H9 (cell line): ENCODE measurements around the gene NFKBIZ. TPM values are rescaled to one million over a fixed set of nuclear protein-coding genes. Genes with fewer than 3 reads are reported as not detected.

Experiments used
- DNase-seq: peaks from one replicate; pipeline ENCODE4 v3.0.0-alpha.2; 2017
- H2AFZ ChIP-seq: one replicate; pipeline ENCODE4 v1.6.1; 2013; ENCODE audit warnings: mild to moderate bottlenecking, low read length, control low read depth, moderate library complexity
- H2AK5ac ChIP-seq: 2 replicates; pipeline ENCODE4 v1.6.1; 2013; ENCODE audit warnings: low read length, control low read depth, mixed read lengths; ENCODE audit not compliant: insufficient read length
- H2BK120ac ChIP-seq: one replicate; pipeline ENCODE4 v1.6.1; 2013; ENCODE audit warnings: low read depth, mild to moderate bottlenecking, low read length, control low read depth, inconsistent platforms; ENCODE audit not compliant: poor library complexity, severe bottlenecking
- H2BK12ac ChIP-seq: 2 replicates; pipeline ENCODE4 v1.6.1; 2013; ENCODE audit warnings: low read length, control low read depth, mixed read lengths, low read depth; ENCODE audit not compliant: insufficient read length
- H2BK15ac ChIP-seq: 2 replicates; pipeline ENCODE4 v1.6.1; 2013; ENCODE audit warnings: low read depth, low read length, control low read depth
- H2BK20ac ChIP-seq: one replicate; pipeline ENCODE4 v1.6.1; 2013; ENCODE audit warnings: low read depth, mild to moderate bottlenecking, low read length, control low read depth, inconsistent platforms; ENCODE audit not compliant: poor library complexity, severe bottlenecking
- H2BK5ac ChIP-seq: 2 replicates; pipeline ENCODE4 v1.6.1; 2013; ENCODE audit warnings: low read length, control low read depth, mixed read lengths; ENCODE audit not compliant: insufficient read length
- H3K14ac ChIP-seq: 2 replicates; pipeline ENCODE4 v1.6.1; 2013; ENCODE audit warnings: low read length, control low read depth; ENCODE audit not compliant: insufficient read depth
- H3K18ac ChIP-seq: 2 replicates; pipeline ENCODE4 v1.6.1; 2013; ENCODE audit warnings: low read depth, mild to moderate bottlenecking, mixed read lengths, low read length, control low read depth; ENCODE audit not compliant: insufficient read length
- H3K23ac ChIP-seq: 2 replicates; pipeline ENCODE4 v1.6.1; 2013; ENCODE audit warnings: low read length, control low read depth, mixed read lengths, low read depth; ENCODE audit not compliant: insufficient read length
- H3K23me2 ChIP-seq: 2 replicates; pipeline ENCODE4 v1.6.1; 2013; ENCODE audit warnings: low read depth, mild to moderate bottlenecking, mixed read lengths, low read length, control low read depth; ENCODE audit not compliant: insufficient read length, poor library complexity, severe bottlenecking
- H3K27ac ChIP-seq: 2 replicates; pipeline ENCODE4 v1.5.1; 2013; ENCODE audit warnings: low read length, control low read depth, mixed read lengths, low read depth; ENCODE audit not compliant: insufficient read length
- H3K27me3 ChIP-seq: 2 replicates; pipeline ENCODE4 v1.6.1; 2013; ENCODE audit warnings: low read length, control low read depth, inconsistent platforms; ENCODE audit not compliant: insufficient read depth
- H3K4ac ChIP-seq: 2 replicates; pipeline ENCODE4 v1.6.1; 2013; ENCODE audit warnings: low read depth, mild to moderate bottlenecking, control low read depth, inconsistent platforms, low read length, moderate library complexity
- H3K4me1 ChIP-seq: 2 replicates; pipeline ENCODE4 v1.6.1; 2013; ENCODE audit warnings: low read length, control low read depth, inconsistent platforms; ENCODE audit not compliant: insufficient read depth
- H3K4me2 ChIP-seq: 2 replicates; pipeline ENCODE4 v1.6.1; 2013; ENCODE audit warnings: low read length, control low read depth, mixed read lengths; ENCODE audit not compliant: insufficient read length, insufficient read depth
- H3K56ac ChIP-seq: 2 replicates; pipeline ENCODE4 v1.6.1; 2013; ENCODE audit warnings: low read depth, mild to moderate bottlenecking, mixed read lengths, low read length, control low read depth; ENCODE audit not compliant: insufficient read length
- H3K79me1 ChIP-seq: 2 replicates; pipeline ENCODE4 v1.6.1; 2013; ENCODE audit warnings: low read depth, mild to moderate bottlenecking, moderate library complexity, low read length, control low read depth, inconsistent platforms; ENCODE audit not compliant: insufficient read depth, poor library complexity, severe bottlenecking
- H3K79me2 ChIP-seq: 2 replicates; pipeline ENCODE4 v1.6.1; 2013; ENCODE audit warnings: low read length, control low read depth, inconsistent platforms; ENCODE audit not compliant: insufficient read depth
- H3K9ac ChIP-seq: 2 replicates; pipeline ENCODE4 v1.6.1; 2013; ENCODE audit warnings: low read length, control low read depth, mixed read lengths; ENCODE audit not compliant: insufficient read length; ENCODE audit errors: extremely low read depth
- H3K9me3 ChIP-seq: one replicate; pipeline ENCODE4 v1.6.1; 2013; ENCODE audit warnings: low read depth, low read length, inconsistent platforms; ENCODE audit not compliant: control insufficient read depth
- H3T11ph ChIP-seq: one replicate; pipeline ENCODE4 v1.6.1; 2013; ENCODE audit warnings: mild to moderate bottlenecking, low read length, control low read depth, inconsistent platforms
- H4K20me1 ChIP-seq: one replicate; pipeline ENCODE4 v1.6.1; 2013; ENCODE audit not compliant: control insufficient read depth, insufficient read length, insufficient read depth
- H4K5ac ChIP-seq: 2 replicates; pipeline ENCODE4 v1.6.1; 2013; ENCODE audit warnings: low read depth, mild to moderate bottlenecking, mixed read lengths, low read length, control low read depth; ENCODE audit not compliant: insufficient read length
- H4K8ac ChIP-seq: replicated peaks from 2 replicates; pipeline ENCODE4 v1.6.1; 2013; ENCODE audit warnings: low read length, control low read depth, mixed read lengths, low read depth; ENCODE audit not compliant: insufficient read length
- H4K91ac ChIP-seq: 2 replicates; pipeline ENCODE4 v1.6.1; 2013; ENCODE audit warnings: low read depth, mild to moderate bottlenecking, moderate library complexity, mixed read lengths, low read length, control low read depth; ENCODE audit not compliant: insufficient read length
- H3K27ac Mint-ChIP-seq, 3 experiments: 2 replicates in 2 of 3; 3 replicates in 1 of 3; pipeline ENCODE4 v1.8.0; 2020 to 2021; ENCODE audit warnings: mixed read lengths in 3 of 3, mild to moderate bottlenecking in 1 of 3, moderate library complexity in 1 of 3
- H3K27me3 Mint-ChIP-seq: 2 replicates; pipeline ENCODE4 v1.8.0; 2021; ENCODE audit warnings: low read depth, mild to moderate bottlenecking, moderate library complexity, mixed read lengths
- H3K36me3 Mint-ChIP-seq, 3 experiments: 2 replicates in 2 of 3; 3 replicates in 1 of 3; pipeline ENCODE4 v1.8.0; 2020 to 2021; ENCODE audit warnings: low read depth in 3 of 3, mixed read lengths in 3 of 3; ENCODE audit not compliant: insufficient read depth in 1 of 3
- H3K4me1 Mint-ChIP-seq, 2 experiments: 2 replicates each; pipeline ENCODE4 v1.8.0; 2020; ENCODE audit warnings: mixed read lengths in 2 of 2
- H3K4me3 Mint-ChIP-seq, 2 experiments: 2 replicates in 1 of 2; 3 replicates in 1 of 2; pipeline ENCODE4 v1.8.0; 2020 to 2021; ENCODE audit warnings: mild to moderate bottlenecking in 2 of 2, mixed read lengths in 2 of 2, moderate library complexity in 1 of 2
- H3K9me3 Mint-ChIP-seq, 2 experiments: 2 replicates in 1 of 2; 3 replicates in 1 of 2; pipeline ENCODE4 v1.8.0; 2020; ENCODE audit warnings: mild to moderate bottlenecking in 2 of 2, mixed read lengths in 2 of 2, moderate library complexity in 1 of 2
- CTCF ChIP-seq: fragments of 200-600 bp; sonication (generic); conservative IDR thresholded peaks from 3 replicates; pipeline ENCODE4 v1.8.0; 2021; ENCODE audit warnings: antibody characterized with exemption, mild to moderate bottlenecking
- WGBS: extraction: QIAGEN DNeasy Blood & Tissue Kit; methylation state at CpG from one replicate; pipeline ENCODE4 v1.1.7; 2013; ENCODE audit warnings: missing lambda C conversion rate, low lambda C conversion rate, mixed read lengths; ENCODE audit not compliant: insufficient read length; ENCODE audit errors: extremely low coverage; 5-methylcytosine and 5-hydroxymethylcytosine counted together
- total RNA-seq: library from RNA; stranded (reverse); gene quantifications from 2 replicates; pipeline ENCODE4 v1.2.1, GENCODE V29; 2021

The NFKBIZ gene
- total RNA-seq, 1 experiment from 2014 or later: 11.1 TPM

DNA sequence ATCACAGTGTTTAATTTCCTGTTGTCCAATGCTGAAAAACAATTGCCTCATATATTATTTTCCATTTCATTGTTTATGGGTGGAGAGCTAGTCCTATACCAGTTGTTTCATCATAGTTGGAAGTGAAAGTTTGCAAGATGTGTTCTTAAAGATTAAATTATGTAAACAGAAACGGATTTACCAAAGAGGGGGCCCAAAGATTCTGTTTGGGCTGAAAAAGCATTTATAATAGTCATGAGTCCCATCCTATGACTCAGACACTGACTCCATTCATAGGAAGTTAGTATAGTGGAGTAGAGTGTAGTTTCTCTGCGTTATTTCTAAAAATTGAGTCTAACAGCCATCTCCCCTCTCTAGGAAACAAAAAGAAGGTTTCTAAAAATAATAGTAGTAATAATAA lies 24.3 kb downstream of the NFKBIZ start:
- Histone ChIP-seq H3K79me1 (no peaks in the 10 kb centered on the region), H2BK12ac (no peak overlapping the region), H2BK120ac (no peak overlapping the region), H4K20me1 (no peaks in the 10 kb centered on the region), H2AFZ (no peak overlapping the region), H4K8ac (no peak overlapping the region), H3K4me2 (no peak overlapping the region), H3K56ac (no peak overlapping the region), H3K27ac (no peak overlapping the region), H2BK15ac (no peak overlapping the region), H4K5ac (no peak overlapping the region), H3K23ac (no peak overlapping the region), H4K91ac (no peak overlapping the region), H3K9me3 (no peaks in the 10 kb centered on the region), H3T11ph (no peak overlapping the region), H3K4ac (no peak overlapping the region), H3K4me1 (no peaks in the 10 kb centered on the region), H3K23me2 (no peaks in the 10 kb centered on the region), H3K14ac (no peak overlapping the region), H3K27me3 (no peaks in the 10 kb centered on the region), H2BK5ac (no peak overlapping the region), H3K79me2 (no peaks in the 10 kb centered on the region), H3K18ac (no peak overlapping the region), H3K9ac (no peak overlapping the region), H2BK20ac (no peak overlapping the region), H2AK5ac (no peak overlapping the region)
- no peak overlapping the region for H3K27ac Mint-ChIP-seq
- no peak overlapping the region for H3K4me3 Mint-ChIP-seq
- WGBS: no CpG with 5 or more reads among the region's 2 CpGs
- TF ChIP-seq CTCF: no peak
- no peaks in the 10 kb centered on the region for H3K36me3 Mint-ChIP-seq
- H3K4me1 Mint-ChIP-seq: no peaks in the 10 kb centered on the region
- DNase-seq: no peak
- no peaks in the 10 kb centered on the region for H3K27me3 Mint-ChIP-seq
- no peaks in the 10 kb centered on the region for H3K9me3 Mint-ChIP-seq
